Measurements from ENCODE around the gene CHEK1. TPM values are rescaled to one million over a fixed set of nuclear protein-coding genes. Genes with fewer than 3 reads are reported as not detected.

The CHEK1 gene
- total and polyA plus RNA-seq, 9 of the 15 experiments (the other 6 are each of a cell fraction or from before 2014, with no cell fraction given): 62.6 to 108 (median 87.5) TPM

- TF ChIP-seq ZNF592 (IDR thresholded peaks at IDR 0.05) (no peak), FUS (optimal IDR thresholded peaks at IDR 0.05; ENCODE audit: low read depth, low read length) (no peak), ZNF561 (CRISPR knock-in tag; conservative IDR thresholded peaks at IDR 0.05) (no peak), ZNF75A (CRISPR knock-in tag; IDR thresholded peaks at IDR 0.05) (no peak), NFIX (CRISPR knock-in tag; IDR thresholded peaks at IDR 0.05; ENCODE audit: low read depth) (peak; percentile 69), SUPT5H (IDR thresholded peaks at IDR 0.05) (peak; percentile 78), SAP30 (IDR thresholded peaks at IDR 0.05; ENCODE audit: borderline replicate concordance, insufficient read depth, low read depth, low read length, poor library complexity, severe bottlenecking) (peak; percentile 34), ZNF282 (CRISPR knock-in tag; IDR thresholded peaks at IDR 0.05) (no peak), USF2 (CRISPR knock-in tag; IDR thresholded peaks at IDR 0.05) (peak; percentile 95), ZNF398 (CRISPR knock-in tag; IDR thresholded peaks at IDR 0.05) (no peak), ZNF780A (CRISPR knock-in tag; IDR thresholded peaks at IDR 0.05) (no peak), POLR2AphosphoS2 (IDR thresholded peaks at IDR 0.05; ENCODE audit: low read length) (no peak; the same call in 1 of the 2 replicates), CCNT2 (IDR thresholded peaks at IDR 0.05; ENCODE audit: borderline replicate concordance, extremely low read depth, insufficient read length, low read depth, low read length) (peak; percentile 60), DIDO1 (tag; IDR thresholded peaks at IDR 0.05; ENCODE audit: low read depth) (peak; percentile 57), HOXB6 (CRISPR knock-in tag; IDR thresholded peaks at IDR 0.05; ENCODE audit: borderline replicate concordance) (no peak), THRB (CRISPR knock-in tag; conservative IDR thresholded peaks at IDR 0.05) (no peak), CHD1 (IDR thresholded peaks at IDR 0.05; ENCODE audit: low read length) (no peak), ELK1 (CRISPR knock-in tag; IDR thresholded peaks at IDR 0.05) (no peak)
Observed at GRCh38 chr11:125592305-125593113, 32.5 kb upstream of the CHEK1 start, which contains the start of gene STT3A (continued).
